Measurements from ENCODE around the gene TM4SF1. TPM values are rescaled to one million over a fixed set of nuclear protein-coding genes. Genes with fewer than 3 reads are reported as not detected.
A peak's percentile ranks its signal among the peaks of the same experiment; 100 is the strongest.

Gene TM4SF1
- polyA plus RNA-seq, 1 donor (not counting 4 experiments of a cell fraction or from before 2014, with no cell fraction given), result 375 TPM

GRCh38 chr3:149395107-149396089 lies 17.9 kb upstream of the TM4SF1 start:
- Histone ChIP-seq H2AFZ (ENCODE audit: control insufficient read depth, low read length) (peak overlapping the region; percentile 6), H3K4me1 (ENCODE audit: control insufficient read depth, extremely low read depth, insufficient read depth, low read length) (peaks cover 15% of the 10 kb centered on the region), H4K20me1 (ENCODE audit: control insufficient read depth, extremely low read depth, insufficient read depth, low read length) (no peaks in the 10 kb centered on the region), H3K4me3 (ENCODE audit: control insufficient read depth in 2 of 3, extremely low read depth in 1 of 3, insufficient read depth in 2 of 3, low read depth in 1 of 3, low read length in 3 of 3) (no peak overlapping the region), H3K9ac (ENCODE audit: control insufficient read depth, extremely low read depth, insufficient read depth, low read length) (no peak overlapping the region), H3K27me3 (ENCODE audit: control insufficient read depth, extremely low read depth, insufficient read depth, low read length) (no peaks in the 10 kb centered on the region), H3K4me2 (ENCODE audit: control insufficient read depth, extremely low read depth, insufficient read depth, low read depth, low read length) (no peak overlapping the region), H3K36me3 (ENCODE audit: control insufficient read depth in 2 of 2, extremely low read depth in 1 of 2, insufficient read depth in 2 of 2, low read length in 2 of 2) (no peaks in the 10 kb centered on the region), H3K27ac (ENCODE audit: control insufficient read depth, insufficient read depth, low read length) (no peak overlapping the region), H3K79me2 (ENCODE audit: control insufficient read depth, insufficient read depth, low read length) (no peaks in the 10 kb centered on the region), H3K9me1 (ENCODE audit: control insufficient read depth, extremely low read depth, insufficient read depth, low read length) (no peaks in the 10 kb centered on the region), H3K9me3 (ENCODE audit: control insufficient read depth, low read depth, low read length) (no peaks in the 10 kb centered on the region)
- FAIRE-seq, result no peak
- dilution Hi-C loops (cut with MboI; ENCODE audit: extremely low pct_ligation_motif_present, low sequenced_read_pairs), result no loop called here
- no peak for TF ChIP-seq EZH2 (IDR thresholded peaks at IDR 0.05; ENCODE audit: low read length)
- no peak for TF ChIP-seq CTCF (optimal IDR thresholded peaks at IDR 0.05 in 1 of 3, IDR thresholded peaks at IDR 0.05 in 1 of 3, conservative IDR thresholded peaks at IDR 0.05 in 1 of 3; ENCODE audit: extremely low read depth in 1 of 3, insufficient read depth in 2 of 3, low read length in 3 of 3)
- no peak for DNase-seq (ENCODE audit: low read depth, low spot score)

- H3K79me2 ChIP-seq (ENCODE audit: control insufficient read depth, insufficient read depth, low read length), result no peaks in the 10 kb centered on the region
- peak; percentile 9 for FAIRE-seq
- H2AFZ ChIP-seq (ENCODE audit: control insufficient read depth, low read length), result no peak overlapping the region
- no peak overlapping the region for H3K4me2 ChIP-seq (ENCODE audit: control insufficient read depth, extremely low read depth, insufficient read depth, low read depth, low read length)
- dilution Hi-C loops (cut with MboI; ENCODE audit: extremely low pct_ligation_motif_present, low sequenced_read_pairs), result no loop called here
- H3K9me3 ChIP-seq (ENCODE audit: control insufficient read depth, low read depth, low read length), result no peaks in the 10 kb centered on the region
- H3K4me1 ChIP-seq (ENCODE audit: control insufficient read depth, extremely low read depth, insufficient read depth, low read length), result peaks cover 20% of the 10 kb centered on the region
- H4K20me1 ChIP-seq (ENCODE audit: control insufficient read depth, extremely low read depth, insufficient read depth, low read length), result no peaks in the 10 kb centered on the region
- no peaks in the 10 kb centered on the region for H3K27me3 ChIP-seq (ENCODE audit: control insufficient read depth, extremely low read depth, insufficient read depth, low read length)
- no peaks in the 10 kb centered on the region for H3K9me1 ChIP-seq (ENCODE audit: control insufficient read depth, extremely low read depth, insufficient read depth, low read length)
- no peak overlapping the region for H3K9ac ChIP-seq (ENCODE audit: control insufficient read depth, extremely low read depth, insufficient read depth, low read length)
- DNase-seq (ENCODE audit: low read depth, low spot score), result no peak
- H3K27ac ChIP-seq (ENCODE audit: control insufficient read depth, insufficient read depth, low read length), result no peak overlapping the region
- H3K4me3 ChIP-seq (ENCODE audit: control insufficient read depth in 2 of 3, extremely low read depth in 1 of 3, insufficient read depth in 2 of 3, low read depth in 1 of 3, low read length in 3 of 3), result no peak overlapping the region
- TF ChIP-seq EZH2 (IDR thresholded peaks at IDR 0.05; ENCODE audit: low read length) (no peak), CTCF (optimal IDR thresholded peaks at IDR 0.05 in 1 of 3, IDR thresholded peaks at IDR 0.05 in 1 of 3, conservative IDR thresholded peaks at IDR 0.05 in 1 of 3; ENCODE audit: extremely low read depth in 1 of 3, insufficient read depth in 2 of 3, low read length in 3 of 3) (peak; percentile 85 to 91 (median 87))
- no peaks in the 10 kb centered on the region for H3K36me3 ChIP-seq (ENCODE audit: control insufficient read depth in 2 of 2, extremely low read depth in 1 of 2, insufficient read depth in 2 of 2, low read length in 2 of 2)
Observed at GRCh38 chr3:149393345-149394160, 16.1 kb upstream of the TM4SF1 start.

Measured in keratinocyte (primary cell).